Breast epithelium (tissue), 4 donors: ENCODE measurements around the gene SLC7A7. TPM values are rescaled to one million over a fixed set of nuclear protein-coding genes. Genes with fewer than 3 reads are reported as not detected.
"Not testable (repeated sequence)": the region's sequence is repeated elsewhere in the genome, so short reads cannot be mapped to it uniquely, and the experiment has no call there.

Source experiments
- DNase-seq, 2 donors: peaks; one replicate each; pipeline ENCODE4 v3.0.0-alpha.2; 2019; ENCODE audit warnings: low spot score in 2 of 2
- H3K27ac ChIP-seq, 2 donors: fragments of 200-600 bp; sonication (generic) in 1 of 2; one replicate each; pipeline ENCODE4 v1.5.1; 2016 to 2019; ENCODE audit warnings: mild to moderate bottlenecking in 1 of 2
- H3K27me3 ChIP-seq, 2 donors: fragments of 200-600 bp; sonication (generic) in 1 of 2; one replicate each; pipeline versions ENCODE4 v1.5.1 to v1.6.0; 2017 to 2019; ENCODE audit warnings: control low read depth in 1 of 2, mild to moderate bottlenecking in 1 of 2
- H3K36me3 ChIP-seq: fragments of 200-600 bp; one replicate; pipeline ENCODE4 v1.5.1; 2019
- H3K4me1 ChIP-seq, 2 donors: fragments of 200-600 bp; sonication (generic); one replicate each; pipeline ENCODE4 v1.5.1; 2016 to 2019; ENCODE audit warnings: control low read depth in 1 of 2
- H3K4me3 ChIP-seq, 3 donors: fragments of 200-600 bp; sonication (generic); 1 replicate in 2 of 3; 2 replicates in 1 of 3; pipeline ENCODE4 v1.5.1; 2016 to 2019; ENCODE audit warnings: mild to moderate bottlenecking in 3 of 3, moderate library complexity in 2 of 3
- H3K9me3 ChIP-seq, 2 donors: fragments of 200-600 bp; sonication (generic) in 1 of 2; one replicate each; pipeline ENCODE4 v1.5.1; 2016 to 2019; ENCODE audit warnings: control low read depth in 1 of 2
- POLR2A ChIP-seq: fragments of 450-650 bp; IDR thresholded peaks from one replicate; pipeline ENCODE4 v1.6.1; 2016; ENCODE audit warnings: antibody characterized with exemption, mild to moderate bottlenecking, moderate library complexity
- POLR2AphosphoS5 ChIP-seq, 3 donors: sonication (generic); formaldehyde crosslinking; IDR thresholded peaks; one replicate each; pipeline ENCODE4 v1.6.1; 2017; ENCODE audit warnings: antibody characterized with exemption in 3 of 3
- intact Hi-C: fragments of 100-400 bp; cut with DNase I; formaldehyde crosslinking; loops from one replicate; pipeline ENCODE4 v1.15.1; 2023; ENCODE audit warnings: low total_unique reads
- total RNA-seq, 3 donors: library from RNA; depleted of rRNA; stranded (reverse); fragments of >200 nt; gene quantifications; one replicate each; pipeline ENCODE4 v1.1.0, GENCODE V29; 2016
- TF ChIP-seq, protein P1 (sequence below), 3 donors: fragments of 450-650 bp; IDR thresholded peaks; one replicate each; pipeline ENCODE4 v1.5.1; 2016 to 2017; ENCODE audit warnings: antibody characterized with exemption in 3 of 3, mild to moderate bottlenecking in 3 of 3, moderate library complexity in 3 of 3

Gene SLC7A7
- 10 to 100 TPM; 17.4 to 46.4 (median 27.2) TPM for total RNA-seq

DNA sequence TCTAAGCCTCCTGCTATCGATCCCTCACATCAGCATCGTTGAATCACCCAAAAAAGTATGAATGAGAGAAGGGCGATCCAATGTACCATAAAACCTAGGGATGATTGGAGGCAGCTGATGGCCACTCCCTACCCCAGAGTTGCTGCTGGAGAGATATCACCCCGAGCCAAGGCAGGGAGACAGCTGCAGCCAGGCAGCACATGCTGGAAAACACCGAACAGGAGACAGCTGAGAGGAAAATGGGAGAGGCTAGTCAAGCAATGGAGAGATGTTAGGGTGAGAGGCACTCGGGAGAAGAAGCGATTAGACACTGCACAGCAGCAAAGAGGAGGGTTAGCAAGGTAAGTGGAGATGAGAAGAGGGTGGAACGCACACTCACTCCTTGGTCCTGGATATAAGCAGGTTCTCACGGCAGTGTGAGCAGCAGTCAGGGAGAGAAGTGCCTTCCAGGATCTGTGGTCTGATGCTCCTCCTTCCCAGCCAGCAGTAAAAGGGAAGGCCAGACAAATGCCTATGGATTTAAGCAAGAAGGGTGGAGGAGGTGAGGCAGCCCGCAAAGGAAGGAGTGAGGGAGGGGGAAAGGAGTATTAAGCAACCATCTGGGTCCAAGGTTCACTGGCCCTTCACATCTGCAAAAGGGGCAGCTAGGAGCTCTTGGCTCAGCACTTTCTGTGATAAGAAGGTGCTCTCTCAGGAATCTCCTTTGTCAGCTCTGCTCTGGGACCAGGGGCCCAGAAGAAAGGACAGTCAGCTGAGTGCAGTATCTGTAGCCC lies at the start of gene SLC7A7:
TSS of gene SLC7A7 (minus strand) at position 495 of the 773 bp plus-strand sequence. CDS start 2,037 bp downstream, outside the sequence.
- no peaks in the 10 kb centered on the region for H3K4me1 ChIP-seq
- no peaks in the 10 kb centered on the region for H3K36me3 ChIP-seq
- TF ChIP-seq, protein P1, sequence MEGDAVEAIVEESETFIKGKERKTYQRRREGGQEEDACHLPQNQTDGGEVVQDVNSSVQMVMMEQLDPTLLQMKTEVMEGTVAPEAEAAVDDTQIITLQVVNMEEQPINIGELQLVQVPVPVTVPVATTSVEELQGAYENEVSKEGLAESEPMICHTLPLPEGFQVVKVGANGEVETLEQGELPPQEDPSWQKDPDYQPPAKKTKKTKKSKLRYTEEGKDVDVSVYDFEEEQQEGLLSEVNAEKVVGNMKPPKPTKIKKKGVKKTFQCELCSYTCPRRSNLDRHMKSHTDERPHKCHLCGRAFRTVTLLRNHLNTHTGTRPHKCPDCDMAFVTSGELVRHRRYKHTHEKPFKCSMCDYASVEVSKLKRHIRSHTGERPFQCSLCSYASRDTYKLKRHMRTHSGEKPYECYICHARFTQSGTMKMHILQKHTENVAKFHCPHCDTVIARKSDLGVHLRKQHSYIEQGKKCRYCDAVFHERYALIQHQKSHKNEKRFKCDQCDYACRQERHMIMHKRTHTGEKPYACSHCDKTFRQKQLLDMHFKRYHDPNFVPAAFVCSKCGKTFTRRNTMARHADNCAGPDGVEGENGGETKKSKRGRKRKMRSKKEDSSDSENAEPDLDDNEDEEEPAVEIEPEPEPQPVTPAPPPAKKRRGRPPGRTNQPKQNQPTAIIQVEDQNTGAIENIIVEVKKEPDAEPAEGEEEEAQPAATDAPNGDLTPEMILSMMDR (IDR thresholded peaks at IDR 0.05): no peak
- TF ChIP-seq POLR2AphosphoS5 (IDR thresholded peaks at IDR 0.05): no peak
- intact Hi-C loops: no loop called here
- DNase-seq: no peak
- H3K9me3 ChIP-seq: no peaks in the 10 kb centered on the region
- peak within 1 kb of the TSS in 1 of 2 donors; percentile 26 for H3K27ac ChIP-seq
- H3K4me3 ChIP-seq: peak within 1 kb of the TSS; percentile 2 to 18 (median 10)
- H3K27me3 ChIP-seq: no peaks in the 10 kb centered on the region

- intact Hi-C loops: loop anchor here (5.0 kb wide), 1 partner anchor 72 kb away; no protein-coding TSS in a partner anchor
- no peak for TF ChIP-seq POLR2A
- TF ChIP-seq, protein P1 (IDR thresholded peaks at IDR 0.05): no peak
- no peak for TF ChIP-seq POLR2AphosphoS5 (IDR thresholded peaks at IDR 0.05)
- Histone ChIP-seq H3K36me3 (no peaks in the 10 kb centered on the region), H3K27me3 (no peaks in the 10 kb centered on the region), H3K4me3 (no peak overlapping the region), H3K27ac (no peak overlapping the region), H3K9me3 (no peaks in the 10 kb centered on the region), H3K4me1 (no peaks in the 10 kb centered on the region)
- no peak for DNase-seq
Measured at GRCh38 chr14:22864979-22865378, 49.7 kb upstream of the SLC7A7 start.

- Histone ChIP-seq H3K4me1 (no peaks in the 10 kb centered on the region), H3K9me3 (no peaks in the 10 kb centered on the region), H3K27me3 (no peaks in the 10 kb centered on the region), H3K27ac (no peak overlapping the region), H3K36me3 (no peaks in the 10 kb centered on the region), H3K4me3 (no peak overlapping the region)
- TF ChIP-seq, protein P1 (IDR thresholded peaks at IDR 0.05): no peak
- TF ChIP-seq POLR2AphosphoS5 (IDR thresholded peaks at IDR 0.05) (no peak), POLR2A (no peak)
- intact Hi-C loops: loop anchor here (5.0 kb wide), 1 partner anchor 76 kb away; no protein-coding TSS in a partner anchor
- DNase-seq: no peak
Measured at GRCh38 chr14:22861651-22862050, 46.4 kb upstream of the SLC7A7 start.

DNA sequence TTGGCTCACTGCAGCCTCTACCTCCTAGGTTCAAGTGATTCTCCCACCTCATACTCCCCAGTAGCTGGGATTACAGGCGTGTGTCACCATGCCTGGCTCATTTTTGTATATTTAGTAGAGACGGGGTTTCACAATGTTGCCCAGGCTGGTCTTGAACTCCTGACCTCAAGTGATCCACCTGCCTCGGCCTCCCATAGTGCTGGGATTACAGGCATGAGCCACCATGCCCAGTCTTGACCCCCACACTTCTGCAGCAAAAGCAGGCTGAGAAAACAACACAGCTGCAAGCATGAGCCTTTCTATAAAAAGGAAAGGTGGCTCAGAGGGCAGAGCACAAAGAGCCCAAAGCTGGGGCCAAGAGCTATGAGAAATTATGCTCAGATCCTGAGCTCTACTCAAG lies 45.1 kb upstream of the SLC7A7 start:
- H3K9me3 ChIP-seq, H3K27ac ChIP-seq, H3K4me3 ChIP-seq, H3K36me3 ChIP-seq, H3K4me1 ChIP-seq, H3K27me3 ChIP-seq: not testable (repeated sequence)
- intact Hi-C loops: loop anchor here (5.0 kb wide), 1 partner anchor 77 kb away; no protein-coding TSS in a partner anchor
- DNase-seq: peak in 1 of 2 donors; percentile 2

DNA sequence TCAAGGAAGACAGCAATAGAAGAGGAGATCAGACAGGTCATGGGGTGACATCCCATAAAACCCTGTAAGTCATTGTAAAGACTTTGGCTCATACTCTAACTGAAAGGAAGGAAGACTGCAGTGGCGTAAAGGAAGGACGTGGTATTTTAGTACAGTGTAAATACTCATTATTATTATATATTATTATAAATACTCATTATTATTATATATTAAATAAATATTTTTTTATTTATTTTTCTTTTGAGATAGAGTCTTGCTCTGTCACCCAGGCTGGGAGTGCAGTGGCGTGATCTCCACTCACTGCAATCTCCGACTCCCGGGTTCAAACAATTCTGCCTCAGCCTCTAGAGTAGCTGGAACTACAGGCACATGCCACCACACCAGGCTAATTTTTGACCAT lies 41.2 kb upstream of the SLC7A7 start:
- no peak for TF ChIP-seq POLR2A
- TF ChIP-seq POLR2AphosphoS5 (IDR thresholded peaks at IDR 0.05): no peak
- TF ChIP-seq, protein P1 (IDR thresholded peaks at IDR 0.05): no peak
- Histone ChIP-seq H3K4me3 (no peak overlapping the region), H3K4me1 (peaks cover 3 to 10% of the 10 kb centered on the region in 2 donors), H3K36me3 (no peaks in the 10 kb centered on the region), H3K27me3 (no peaks in the 10 kb centered on the region), H3K27ac (no peak overlapping the region), H3K9me3 (no peaks in the 10 kb centered on the region)
- intact Hi-C loops: no loop called here
- DNase-seq: peak in 1 of 2 donors; percentile 20
